ENCODE measurements around the gene SCN9A.

GRCh38 chr2:166269322-166269721, 106.4 kb downstream of the SCN9A start:
- TF ChIP-seq, protein P1, sequence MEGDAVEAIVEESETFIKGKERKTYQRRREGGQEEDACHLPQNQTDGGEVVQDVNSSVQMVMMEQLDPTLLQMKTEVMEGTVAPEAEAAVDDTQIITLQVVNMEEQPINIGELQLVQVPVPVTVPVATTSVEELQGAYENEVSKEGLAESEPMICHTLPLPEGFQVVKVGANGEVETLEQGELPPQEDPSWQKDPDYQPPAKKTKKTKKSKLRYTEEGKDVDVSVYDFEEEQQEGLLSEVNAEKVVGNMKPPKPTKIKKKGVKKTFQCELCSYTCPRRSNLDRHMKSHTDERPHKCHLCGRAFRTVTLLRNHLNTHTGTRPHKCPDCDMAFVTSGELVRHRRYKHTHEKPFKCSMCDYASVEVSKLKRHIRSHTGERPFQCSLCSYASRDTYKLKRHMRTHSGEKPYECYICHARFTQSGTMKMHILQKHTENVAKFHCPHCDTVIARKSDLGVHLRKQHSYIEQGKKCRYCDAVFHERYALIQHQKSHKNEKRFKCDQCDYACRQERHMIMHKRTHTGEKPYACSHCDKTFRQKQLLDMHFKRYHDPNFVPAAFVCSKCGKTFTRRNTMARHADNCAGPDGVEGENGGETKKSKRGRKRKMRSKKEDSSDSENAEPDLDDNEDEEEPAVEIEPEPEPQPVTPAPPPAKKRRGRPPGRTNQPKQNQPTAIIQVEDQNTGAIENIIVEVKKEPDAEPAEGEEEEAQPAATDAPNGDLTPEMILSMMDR (IDR thresholded peaks at IDR 0.05; ENCODE audit: low read length) = no peak
- TF ChIP-seq EZH2 (optimal IDR thresholded peaks at IDR 0.05; ENCODE audit: low read depth, low read length) = no peak

Measured in MM.1S (cell line).